Left kidney (tissue), 2 donors: ENCODE measurements around the gene TTC21A. TPM values are rescaled to one million over a fixed set of nuclear protein-coding genes. Genes with fewer than 3 reads are reported as not detected.

Source experiments
- DNase-seq: peaks from one replicate; pipeline ENCODE4 v3.0.0-alpha.2; 2013
- polyA plus RNA-seq: library from polyadenylated mRNA; unstranded; fragments of 120-200 nt; gene quantifications from one replicate; pipeline ENCODE4 v1.2.1, GENCODE V29; 2013; ENCODE audit not compliant: insufficient read length

Gene TTC21A
- polyA plus RNA-seq, 1 donor = 16.2 TPM

DNA sequence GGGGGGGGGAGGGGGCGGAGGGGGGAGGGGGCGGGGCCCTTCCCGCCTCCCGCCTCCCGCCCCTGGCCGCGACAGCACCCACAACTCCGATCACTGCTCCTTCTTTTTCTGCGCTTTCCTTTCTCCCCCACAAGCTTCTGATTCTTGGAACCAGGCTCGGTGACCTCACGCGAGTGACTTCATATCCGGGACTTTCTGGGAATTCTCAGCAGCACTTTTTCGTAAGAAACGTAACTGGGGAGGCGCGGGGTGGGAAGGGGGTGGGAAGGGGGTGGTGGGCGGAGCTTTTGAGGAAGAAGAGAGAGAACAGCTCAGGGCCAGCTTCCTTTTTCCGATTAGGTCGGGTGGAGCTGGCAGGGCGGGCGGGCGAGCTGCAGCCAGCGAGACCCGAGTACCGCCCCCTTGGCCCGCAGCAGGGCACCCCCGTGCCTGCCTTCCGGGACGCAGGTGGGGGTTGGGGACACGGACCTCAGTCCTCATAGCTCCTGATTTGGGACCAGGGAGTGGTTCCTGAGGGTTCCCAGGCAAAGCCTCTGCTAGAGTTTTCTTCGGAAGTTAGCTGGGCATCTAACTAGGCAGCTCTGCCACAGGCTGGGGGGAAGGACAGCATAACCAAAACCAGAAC, 70.3 kb downstream of the TTC21A start:
- DNase-seq = peak; percentile 90

DNA sequence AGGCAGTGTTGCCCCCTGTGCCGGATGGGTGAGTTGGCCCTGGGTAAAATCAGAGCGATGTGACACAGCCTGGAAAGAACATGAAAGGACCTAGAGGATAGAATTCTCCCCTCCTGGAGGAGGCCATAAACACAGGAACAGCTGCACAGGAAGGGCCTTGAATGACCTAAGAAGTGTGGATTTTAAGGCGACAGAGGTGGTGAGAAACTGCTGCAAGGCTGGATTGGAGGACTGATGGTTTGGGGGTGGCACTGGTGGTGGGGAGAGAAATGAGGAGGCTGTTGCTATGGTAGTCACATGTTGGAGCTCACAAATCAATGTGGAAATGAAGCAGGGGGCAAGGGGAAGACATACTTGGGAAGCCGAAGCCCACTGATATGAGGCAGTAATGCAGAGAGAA, 71.1 kb downstream of the TTC21A start:
- peak; percentile 41 for DNase-seq

GRCh38 chr3:39180183-39180545, 72.7 kb downstream of the TTC21A start:
- no peak for DNase-seq

DNA sequence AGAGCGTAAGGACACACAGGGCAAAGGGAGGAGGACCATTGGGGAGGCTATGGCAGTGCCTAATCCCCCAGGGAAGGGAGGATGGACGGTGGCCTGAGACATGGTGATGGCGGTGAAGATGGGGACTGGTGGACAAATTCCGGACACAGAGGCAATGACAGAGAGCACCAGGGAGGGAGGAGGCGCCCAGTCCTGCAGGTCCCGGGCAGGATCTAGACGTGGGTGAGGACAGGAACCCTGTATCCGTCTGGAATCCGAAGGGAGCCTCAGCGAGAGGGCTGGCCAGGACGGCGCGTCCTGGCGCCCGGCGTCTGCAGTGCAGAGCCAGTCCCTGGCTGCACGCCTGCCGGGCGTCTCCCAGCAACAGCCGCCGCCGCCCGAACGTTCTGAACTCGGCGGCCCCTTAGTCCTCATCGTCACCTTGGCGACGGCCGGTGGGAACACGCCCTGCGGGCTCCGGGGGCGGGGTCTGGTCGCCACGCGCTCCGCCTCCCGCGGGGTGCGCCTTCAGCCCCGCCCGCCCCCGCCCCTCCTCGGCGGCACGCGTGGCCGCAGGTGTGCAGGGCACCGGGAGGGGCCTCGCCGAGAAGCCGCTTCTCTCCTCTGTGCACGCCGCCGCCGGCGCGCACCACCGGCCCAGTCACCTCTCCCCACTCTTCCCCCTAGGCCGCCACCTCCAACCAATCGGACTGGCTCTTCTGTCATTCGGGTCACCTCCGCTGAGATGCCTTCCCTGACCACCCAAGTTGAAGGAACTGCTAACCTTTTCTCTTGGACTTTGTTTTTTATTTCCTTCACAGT, 73.3 kb downstream of the TTC21A start:
- DNase-seq = peak; percentile 83

DNA sequence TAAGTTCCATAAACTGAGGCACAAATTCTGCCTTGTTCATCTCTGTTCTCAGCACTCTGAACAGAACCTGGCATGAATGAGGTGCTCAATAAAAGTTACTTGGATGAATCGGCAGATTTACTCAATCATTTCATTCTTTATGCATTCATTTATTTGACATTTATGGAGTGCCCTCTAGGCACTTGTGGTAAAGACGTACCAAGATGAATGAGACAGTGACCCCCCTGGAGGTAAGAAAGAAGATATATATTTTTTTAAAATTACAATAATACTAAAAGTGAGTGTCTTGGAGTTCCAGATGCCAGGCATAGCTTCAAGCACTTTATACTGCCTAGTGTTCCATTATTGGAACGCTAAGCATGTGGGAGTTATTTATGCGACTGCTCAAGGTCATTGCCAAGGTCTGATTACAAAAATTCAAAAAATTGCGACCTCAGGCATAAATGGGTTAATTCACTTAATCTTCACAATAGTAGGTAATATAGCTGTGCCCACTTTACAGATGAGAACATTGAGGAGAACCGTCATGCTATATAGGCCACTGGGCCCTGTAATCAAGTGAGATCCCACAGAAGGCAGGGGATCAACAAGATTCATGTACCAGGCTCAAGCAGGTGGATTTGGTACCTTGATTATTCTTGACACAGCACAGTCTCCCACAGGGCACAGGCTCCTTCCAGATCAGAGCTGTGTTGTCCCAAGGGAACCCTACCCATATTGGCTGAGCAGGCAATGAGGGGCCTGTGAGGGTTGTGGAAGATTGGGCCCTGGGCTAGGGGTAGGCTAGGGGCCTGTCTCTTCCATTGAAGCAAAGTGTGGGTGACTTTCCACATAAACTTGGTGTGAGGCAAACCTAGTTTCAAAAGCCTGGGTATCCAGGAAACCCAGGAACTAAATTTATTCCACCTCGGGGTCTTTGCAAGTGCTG, 74.2 kb downstream of the TTC21A start:
- DNase-seq = no peak

- DNase-seq = no peak
These were observed 76.0 kb downstream of the TTC21A start for GRCh38 chr3:39183211-39184080.

DNA sequence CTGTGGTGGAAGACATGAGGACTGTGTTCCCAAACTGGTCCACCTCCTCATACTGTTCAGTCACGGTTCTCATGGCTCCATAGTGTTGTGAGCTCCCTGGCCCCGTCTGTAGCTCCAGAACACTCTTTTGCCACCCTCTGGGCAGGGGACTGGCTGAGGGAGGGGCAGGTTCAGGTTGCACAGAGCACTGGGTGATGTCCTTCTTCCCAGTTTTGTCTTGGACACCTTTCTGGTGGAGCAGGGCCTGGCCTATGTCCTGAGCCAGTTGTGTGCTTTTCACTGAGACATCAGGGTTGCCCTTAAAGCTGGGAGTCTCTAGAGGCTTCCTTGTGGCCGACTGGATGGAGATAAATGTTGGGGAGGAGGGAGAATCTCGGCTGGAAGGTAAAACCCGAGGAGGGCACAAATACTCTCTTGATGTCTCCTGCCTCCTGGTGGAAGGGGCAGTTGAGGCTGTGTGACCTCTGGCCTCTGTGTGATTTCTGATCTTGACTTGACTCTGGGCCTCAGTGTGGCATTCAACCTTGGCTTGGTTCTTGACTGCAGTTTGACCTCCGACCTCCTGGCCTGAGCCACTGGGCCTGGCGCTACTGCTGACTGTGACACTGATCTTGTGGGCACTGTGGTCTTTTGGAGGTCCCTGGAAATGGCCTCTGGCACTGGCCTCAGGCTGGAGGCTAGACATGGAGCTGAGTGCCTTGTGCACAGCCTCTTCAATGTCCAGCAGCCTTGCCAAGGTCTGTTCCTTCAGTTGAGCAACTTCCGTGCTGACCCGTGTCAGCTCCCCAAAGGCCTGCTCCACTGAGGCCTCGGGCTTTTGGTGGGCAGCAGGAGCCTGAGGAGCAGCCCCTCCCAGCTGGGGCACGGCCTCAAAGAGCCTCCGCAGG, 76.8 kb downstream of the TTC21A start:
- DNase-seq = no peak

DNA sequence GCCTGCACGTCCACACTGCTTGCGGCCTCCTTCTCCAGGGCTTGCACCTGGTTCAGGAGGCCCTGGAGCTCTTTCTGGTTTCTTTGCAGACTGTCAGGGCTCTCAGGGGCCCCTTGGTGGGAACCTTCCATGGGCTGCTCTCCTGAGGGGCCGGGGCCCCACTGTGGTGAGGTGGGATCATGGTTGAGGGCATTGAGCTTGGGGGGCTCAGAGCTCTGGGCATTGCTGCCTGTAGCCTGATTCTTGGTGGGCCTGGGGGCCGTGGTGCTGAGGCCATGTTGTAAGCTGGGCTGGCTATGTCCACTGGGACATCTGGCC, 77.4 kb downstream of the TTC21A start:
- DNase-seq = no peak

- no peak for DNase-seq
These were observed 78.0 kb downstream of the TTC21A start for GRCh38 chr3:39185326-39185958.

- DNase-seq = no peak
These were observed 78.6 kb downstream of the TTC21A start for GRCh38 chr3:39185959-39186691.

GRCh38 chr3:39186692-39187151, 79.2 kb downstream of the TTC21A start:
- no peak for DNase-seq

GRCh38 chr3:39187372-39188155, 80.1 kb downstream of the TTC21A start:
- no peak for DNase-seq

Other genes starting within 250 kb of the TTC21A start
- gene SCN11A, start 55.7 kb upstream of the TTC21A start, polyA plus RNA-seq = 1.8 TPM
- gene WDR48, start 55.7 kb upstream of the TTC21A start, polyA plus RNA-seq = 117 TPM
- 70.2 TPM for gene GORASP1, start 53 bp upstream of the TTC21A start, polyA plus RNA-seq
- gene CSRNP1, start 45.9 kb downstream of the TTC21A start, polyA plus RNA-seq = 7.8 TPM
- gene XIRP1, start 84.9 kb downstream of the TTC21A start, polyA plus RNA-seq = 0.25 TPM
- 4.7 TPM for gene CX3CR1, start 172.4 kb downstream of the TTC21A start, polyA plus RNA-seq
- gene CCR8, start 222.0 kb downstream of the TTC21A start, polyA plus RNA-seq = not detected